Stimulated activated CD4-positive, alpha-beta T cell treated with anti-CD3 and anti-CD28 coated beads, Interleukin-12 subunit alpha, Interleukin-12 subunit beta, amount 100 ng/mL, for 24 hours (primary cell): ENCODE data around the gene NINL.

ENCODE experiments used
- DNase-seq, 2 experiments: peaks; one replicate each; pipeline ENCODE4 v3.0.0-alpha.2; 2020; ENCODE audit warnings: low read depth in 2 of 2

Gene NINL

GRCh38 chr20:25533920-25534700 lies 51.2 kb downstream of the NINL start:
- no peak for DNase-seq

- no peak for DNase-seq
Observed at GRCh38 chr20:25532971-25533391, 52.4 kb downstream of the NINL start.

GRCh38 chr20:25532015-25532751 lies 53.1 kb downstream of the NINL start:
- no peak for DNase-seq

GRCh38 chr20:25529295-25529951 lies 55.9 kb downstream of the NINL start:
- DNase-seq, result no peak

GRCh38 chr20:25527949-25528348 lies 57.4 kb downstream of the NINL start:
- DNase-seq, result no peak

- no peak for DNase-seq
Observed at GRCh38 chr20:25526446-25526845, 58.9 kb downstream of the NINL start.

GRCh38 chr20:25525867-25526266 lies 59.5 kb downstream of the NINL start:
- DNase-seq, result no peak

GRCh38 chr20:25525295-25525694 lies 60.0 kb downstream of the NINL start:
- no peak for DNase-seq

GRCh38 chr20:25521382-25521781 lies 63.9 kb downstream of the NINL start:
- no peak for DNase-seq

- no peak for DNase-seq
Observed at GRCh38 chr20:25517124-25517523, 68.2 kb downstream of the NINL start.

GRCh38 chr20:25514747-25515340 lies 70.5 kb downstream of the NINL start:
- no peak for DNase-seq

- no peak for DNase-seq
Observed at GRCh38 chr20:25514195-25514594, 71.1 kb downstream of the NINL start.

GRCh38 chr20:25512709-25513108 lies 72.6 kb downstream of the NINL start:
- no peak for DNase-seq

- no peak for DNase-seq
Observed at GRCh38 chr20:25511183-25511582, 74.1 kb downstream of the NINL start.

- DNase-seq, result no peak
Observed at GRCh38 chr20:25510721-25511120, 74.6 kb downstream of the NINL start.

GRCh38 chr20:25510202-25510601 lies 75.1 kb downstream of the NINL start:
- no peak for DNase-seq

- DNase-seq, result no peak
Observed at GRCh38 chr20:25509084-25509483, 76.2 kb downstream of the NINL start.

GRCh38 chr20:25508083-25508770 lies 77.1 kb downstream of the NINL start:
- no peak for DNase-seq

- no peak for DNase-seq
Observed at GRCh38 chr20:25507385-25508082, 77.8 kb downstream of the NINL start.

GRCh38 chr20:25504366-25505135 lies 80.8 kb downstream of the NINL start:
- DNase-seq, result no peak
